Right hindlimb (tissue), 1 donor: Measurements from ENCODE around the gene USP3.
"Not testable (repeated sequence)": the region's sequence is repeated elsewhere in the genome, so short reads cannot be mapped to it uniquely, and the experiment has no call there.

Experiments
- DNase-seq: peaks from one replicate; pipeline ENCODE4 v3.0.0-alpha.2; 2018

The USP3 gene

DNA sequence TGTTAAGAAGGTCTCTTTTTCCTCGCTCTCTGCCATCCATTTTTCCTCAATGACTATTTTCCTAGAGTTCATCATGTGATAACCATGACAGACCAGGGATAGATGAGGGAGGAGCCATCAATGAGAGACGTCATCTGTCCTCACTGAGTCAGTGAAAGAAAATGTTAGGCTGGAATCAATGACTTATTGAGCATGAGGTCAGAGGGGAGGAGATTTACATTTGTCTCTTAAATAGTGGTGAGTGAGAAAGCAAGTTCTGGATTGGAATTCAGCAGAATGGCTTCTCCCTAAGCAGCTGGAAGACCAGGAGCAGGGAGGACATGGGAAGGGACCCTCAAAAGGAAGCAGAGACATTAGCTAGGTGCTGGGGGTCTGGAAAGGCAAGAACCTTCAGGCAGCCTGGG is 28.2 kb upstream of the USP3 start:
- no peak for DNase-seq

DNA sequence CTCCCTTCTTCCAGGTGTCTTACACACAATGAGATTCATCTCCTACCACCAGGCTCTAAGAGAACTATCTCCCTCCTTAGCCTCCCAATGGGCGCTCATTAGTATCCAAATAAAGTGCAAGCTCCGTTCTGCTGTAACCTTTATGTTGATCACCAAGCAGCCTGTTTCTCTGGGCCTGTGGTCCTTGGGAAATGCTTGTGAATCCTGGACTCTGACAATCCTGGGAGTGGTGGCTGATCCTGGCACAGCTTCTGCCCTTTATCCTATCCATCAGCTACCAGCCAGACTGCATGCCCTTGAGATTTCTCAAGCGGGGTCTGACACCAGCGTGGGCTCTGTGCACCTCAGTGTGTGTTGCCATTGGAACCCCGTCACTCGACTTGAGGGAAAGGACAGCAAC is 26.1 kb upstream of the USP3 start:
- DNase-seq = no peak

DNA sequence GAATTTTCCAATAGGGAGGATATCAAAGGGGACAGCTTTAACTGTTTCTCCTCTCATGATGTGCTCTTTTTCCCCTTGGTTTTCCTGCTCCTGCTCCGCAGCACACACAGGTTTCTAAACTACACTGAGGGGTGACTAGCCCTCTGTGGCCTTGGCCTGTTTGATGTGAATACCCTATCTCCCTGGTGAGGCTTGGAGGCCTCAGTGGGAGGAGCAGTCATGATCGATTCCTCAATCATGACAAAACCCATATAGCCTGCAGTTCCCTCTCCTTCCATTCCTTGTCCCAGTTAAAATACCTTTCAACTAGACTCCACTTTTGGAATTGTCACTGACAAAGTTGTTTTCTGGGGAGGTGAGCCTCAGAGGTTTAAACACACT is 24.0 kb upstream of the USP3 start:
- no peak for DNase-seq

DNA sequence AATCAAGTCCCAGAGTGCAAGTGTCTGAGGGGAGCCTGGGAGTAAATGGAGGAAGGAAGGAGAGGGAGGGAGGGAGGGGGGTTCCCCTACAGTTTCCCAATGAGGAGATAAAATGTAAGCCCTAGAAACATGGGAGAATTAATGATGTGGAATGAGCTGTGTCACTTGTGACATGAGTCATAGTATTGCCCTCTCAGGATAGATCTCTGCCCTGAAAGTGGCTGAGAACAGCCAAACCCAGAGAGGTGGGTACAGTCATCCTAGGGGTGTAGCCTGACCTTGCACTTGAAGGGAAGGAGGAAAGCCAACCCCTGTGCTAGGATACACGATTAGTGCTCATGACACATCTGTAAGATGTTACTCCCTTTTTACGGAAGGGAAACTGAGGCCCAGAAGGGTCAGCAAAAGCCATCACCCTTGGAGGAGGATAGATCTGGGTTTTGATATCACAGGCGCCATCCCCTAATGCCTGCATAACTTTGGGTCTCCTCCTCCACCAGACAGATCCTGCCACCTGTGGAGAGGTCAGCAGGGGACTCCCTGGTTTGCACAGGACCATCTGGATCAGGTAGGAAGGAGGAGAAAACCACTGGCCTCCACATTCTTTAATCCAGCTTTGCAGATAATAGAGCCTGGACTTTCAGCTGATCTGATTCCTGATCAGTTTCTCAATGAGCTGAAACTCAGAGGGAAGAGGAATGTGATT is 23.1 kb upstream of the USP3 start:
- DNase-seq = no peak

DNA sequence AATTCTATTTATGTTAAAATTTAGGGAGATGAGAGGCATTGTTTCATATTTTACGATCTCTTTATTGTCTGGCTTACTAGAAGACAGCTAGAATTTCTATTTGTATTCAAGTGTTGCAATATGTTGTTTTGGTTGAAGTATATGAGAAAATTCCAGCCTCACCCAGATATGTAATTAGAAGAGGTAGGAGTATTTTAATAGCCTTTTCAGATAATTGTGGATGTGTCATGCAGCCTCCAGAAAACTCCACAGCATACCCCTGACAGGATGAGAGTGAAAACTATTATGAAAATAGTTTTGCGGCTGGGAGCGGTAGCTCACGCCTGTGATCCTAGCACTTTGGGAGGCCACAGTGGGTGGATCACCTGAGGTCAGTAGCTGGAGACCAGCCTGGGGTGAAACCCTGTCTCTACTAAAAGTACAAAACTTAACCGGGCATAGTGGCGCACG is 21.5 kb upstream of the USP3 start:
- no peak for DNase-seq

DNA sequence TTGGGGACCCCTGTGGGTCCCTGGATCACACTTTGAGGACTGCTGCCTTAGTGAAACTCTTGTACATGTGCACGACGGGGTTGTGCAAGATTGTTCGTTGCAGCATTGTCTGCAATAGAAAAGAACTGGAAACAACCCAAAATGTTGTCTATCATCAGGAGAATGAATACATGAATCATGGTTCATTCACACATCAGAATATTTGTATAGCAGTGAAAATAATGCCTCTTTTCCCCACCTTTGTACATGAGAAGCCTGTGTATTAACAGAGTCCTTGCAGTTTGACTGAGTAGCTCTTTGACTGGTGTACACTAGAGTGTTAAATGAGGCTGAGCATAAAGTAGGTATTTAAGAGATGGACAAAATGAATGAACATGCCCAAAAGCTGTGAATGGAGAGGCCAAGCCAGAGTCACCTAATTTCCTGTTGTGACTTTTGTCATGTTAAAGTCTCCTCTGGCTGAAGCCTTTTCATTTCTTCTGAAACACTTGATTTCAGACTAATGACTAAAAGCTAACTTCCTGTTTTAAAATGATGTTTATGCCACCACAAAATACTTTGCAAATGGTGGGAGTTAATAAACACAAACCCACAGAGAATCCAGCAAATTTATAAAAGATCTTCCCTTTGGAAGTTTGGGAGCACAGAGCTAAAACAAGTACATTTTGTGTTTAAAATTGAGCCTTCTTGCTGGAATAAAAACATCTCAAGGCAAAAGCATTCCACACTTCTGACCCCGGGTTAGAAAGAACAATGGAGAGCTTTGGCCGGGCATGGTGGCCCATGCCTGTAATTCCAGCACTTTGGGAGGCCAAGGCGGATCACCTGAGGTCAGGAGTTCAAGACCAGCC is 20.6 kb upstream of the USP3 start:
- DNase-seq = no peak

DNA sequence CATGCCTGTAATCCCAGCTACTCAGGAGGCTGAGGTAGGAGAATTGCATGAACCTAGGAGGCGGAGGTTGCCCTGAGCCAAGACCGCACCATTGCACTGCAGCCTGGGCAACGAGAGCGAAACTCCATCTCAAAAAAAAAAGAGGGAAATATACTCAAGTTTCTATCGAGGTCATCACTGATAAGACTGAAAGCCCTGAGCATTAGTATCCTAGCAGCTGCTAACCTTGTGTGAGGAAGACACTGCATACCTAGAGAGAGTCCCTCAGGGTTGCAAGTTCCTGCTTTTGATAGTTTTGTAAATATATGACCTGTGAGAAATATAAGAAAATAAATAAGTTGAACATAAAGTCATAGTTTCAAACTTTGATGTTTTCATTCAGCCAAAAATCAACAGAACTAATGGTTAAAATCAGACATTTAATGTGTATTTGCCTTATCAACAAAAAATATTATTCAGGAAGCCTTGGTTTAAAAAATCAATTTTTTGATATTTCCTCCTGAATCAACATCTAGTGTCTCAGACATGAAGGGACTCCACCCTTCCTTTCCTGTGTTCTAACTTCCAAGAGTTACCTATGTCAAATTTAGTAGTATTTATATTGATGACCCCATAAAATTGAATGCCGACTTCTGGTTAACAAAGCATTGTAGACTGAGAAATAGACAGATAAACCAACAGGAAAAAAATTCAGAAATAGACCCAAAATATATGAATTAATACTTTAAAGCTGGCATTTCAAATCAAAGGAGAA is 19.8 kb upstream of the USP3 start:
- DNase-seq = no peak

DNA sequence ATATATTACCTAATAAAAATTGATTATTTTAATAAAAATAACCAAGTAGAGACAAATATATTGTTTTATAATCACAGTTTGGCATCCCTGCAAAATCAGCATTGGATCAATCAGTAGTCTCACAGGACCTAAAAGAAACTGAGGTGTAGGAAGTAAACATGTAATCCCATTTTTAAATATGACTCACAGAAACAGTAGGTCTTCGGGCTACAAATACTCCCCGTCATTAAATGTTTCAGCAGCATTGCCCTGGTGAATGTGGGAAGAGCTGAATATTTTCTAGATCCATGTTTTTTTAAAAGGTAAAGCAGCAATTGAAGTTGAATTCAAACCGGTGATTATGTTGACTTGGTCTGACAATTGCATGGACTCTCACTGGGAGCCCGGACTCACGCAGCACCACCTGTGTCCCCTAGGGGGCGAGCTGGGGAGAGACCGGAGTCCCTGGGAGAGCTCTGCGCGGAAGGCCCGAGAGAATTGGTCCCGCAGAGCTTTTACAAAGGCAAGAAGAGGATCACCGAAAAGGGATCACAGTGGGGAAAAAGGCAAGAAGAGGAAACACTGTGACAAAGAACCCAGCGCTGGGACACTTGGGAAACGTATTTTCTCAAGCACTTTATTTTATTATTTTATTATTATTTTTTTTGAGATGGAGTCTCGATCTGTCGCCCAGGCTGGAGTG is 17.2 kb upstream of the USP3 start:
- DNase-seq = peak; percentile 78

DNA sequence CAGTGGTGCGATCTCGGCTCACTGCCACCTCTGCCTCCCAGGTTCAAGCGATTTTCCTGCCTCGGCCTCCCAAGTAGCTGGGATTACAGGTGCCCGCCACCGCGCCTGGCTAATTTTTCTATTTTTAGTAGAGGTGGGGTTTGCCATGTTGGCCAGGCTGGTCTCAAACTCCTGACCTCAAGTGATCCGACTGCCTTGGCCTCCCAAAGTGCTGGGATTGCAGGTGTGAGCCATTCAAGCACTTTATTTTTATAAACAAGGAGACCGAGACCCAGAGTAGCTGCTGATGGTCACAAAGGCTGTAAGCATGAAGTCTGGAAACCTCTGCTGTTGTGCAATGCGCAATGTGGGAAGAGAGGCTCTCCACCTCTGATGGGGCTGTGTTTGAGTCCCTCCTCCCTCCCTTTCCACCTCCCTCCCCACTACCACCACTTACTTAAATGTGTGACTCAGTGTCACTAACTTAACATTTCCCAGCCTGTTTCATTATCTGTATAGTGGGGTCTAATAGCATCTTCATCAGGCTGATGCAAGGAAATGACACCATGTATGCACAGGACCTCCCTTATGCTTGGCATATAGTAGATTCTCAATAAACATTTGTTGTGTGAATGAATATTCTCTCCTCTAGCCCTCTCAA is 16.5 kb upstream of the USP3 start:
- not testable (repeated sequence) for DNase-seq

DNA sequence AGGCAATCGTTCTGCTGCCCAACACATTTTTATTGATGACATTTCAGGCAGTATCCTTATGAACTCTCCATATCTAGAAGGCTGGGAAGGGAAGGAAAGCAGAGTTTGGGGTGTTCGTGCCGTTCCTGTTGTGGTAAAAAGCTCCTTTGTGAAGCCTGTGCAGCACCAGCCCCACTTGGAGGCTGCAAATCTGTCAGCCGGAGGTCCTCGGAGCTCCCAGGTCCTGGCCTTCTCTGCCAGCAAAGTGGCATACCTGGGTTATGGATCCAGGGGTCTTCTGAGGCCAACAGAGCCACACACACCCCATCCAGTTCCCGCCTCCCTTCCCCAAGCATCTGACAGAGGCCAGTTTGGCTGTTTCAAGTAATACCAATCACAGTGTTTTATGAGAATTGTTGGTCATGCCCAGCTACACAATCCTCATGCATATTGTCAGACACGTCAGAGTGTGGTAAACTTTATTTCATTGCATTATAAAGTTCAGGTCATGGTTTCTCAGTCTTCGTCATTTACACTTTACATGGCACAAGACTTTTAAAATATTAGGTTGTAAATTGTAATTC is 15.9 kb upstream of the USP3 start:
- no peak for DNase-seq

DNA sequence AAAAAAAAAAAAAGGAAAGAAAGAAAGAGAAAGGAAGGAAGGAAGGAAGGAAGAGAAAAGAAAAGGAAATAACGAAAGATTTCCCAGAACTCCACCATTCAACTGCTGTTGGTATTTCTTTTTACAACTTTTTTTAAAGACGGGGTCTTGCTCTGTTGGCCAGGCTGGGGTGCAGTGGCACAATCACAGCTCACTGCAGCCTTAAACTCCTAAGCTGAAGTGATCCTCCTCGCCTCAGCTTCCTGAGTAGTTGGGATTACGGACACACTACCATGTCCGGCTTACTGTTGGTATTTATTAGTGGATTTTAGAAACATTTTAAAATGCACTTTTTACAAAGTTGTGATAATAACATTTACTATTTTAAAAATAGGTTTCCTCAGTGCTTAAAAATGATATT is 15.0 kb upstream of the USP3 start:
- DNase-seq = no peak

DNA sequence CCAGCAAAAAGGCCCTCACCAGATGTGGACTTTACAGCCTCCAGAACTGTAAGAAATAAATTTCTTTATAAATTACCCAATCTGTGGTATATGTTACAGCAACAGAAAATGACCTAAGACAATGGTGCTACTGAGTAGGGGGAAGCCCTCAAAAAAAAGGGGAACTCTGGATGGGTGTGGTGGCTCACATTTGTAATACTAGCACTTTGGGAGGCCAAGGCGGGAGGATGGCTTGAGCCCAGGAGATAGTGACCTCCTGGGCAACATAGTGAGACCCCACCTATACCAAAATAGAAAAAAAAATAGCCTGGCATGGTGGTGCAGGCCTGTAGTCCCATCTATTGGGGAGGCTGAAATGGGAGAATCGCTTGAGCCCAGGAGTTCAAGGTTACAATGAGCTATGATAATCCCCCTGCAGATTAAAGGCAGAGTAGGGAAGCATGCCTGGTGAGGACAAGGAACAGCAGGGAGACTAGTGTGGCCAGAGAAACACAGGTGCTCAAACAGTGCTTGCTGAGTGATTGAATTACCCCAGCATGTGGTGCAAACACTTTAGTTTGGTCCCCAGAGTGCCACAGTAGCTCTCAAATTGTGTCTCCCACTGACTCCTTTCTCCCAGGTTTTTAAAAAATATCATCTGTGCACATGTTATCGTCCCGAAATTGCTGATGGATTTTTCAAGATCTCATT is 13.9 kb upstream of the USP3 start:
- no peak for DNase-seq

DNA sequence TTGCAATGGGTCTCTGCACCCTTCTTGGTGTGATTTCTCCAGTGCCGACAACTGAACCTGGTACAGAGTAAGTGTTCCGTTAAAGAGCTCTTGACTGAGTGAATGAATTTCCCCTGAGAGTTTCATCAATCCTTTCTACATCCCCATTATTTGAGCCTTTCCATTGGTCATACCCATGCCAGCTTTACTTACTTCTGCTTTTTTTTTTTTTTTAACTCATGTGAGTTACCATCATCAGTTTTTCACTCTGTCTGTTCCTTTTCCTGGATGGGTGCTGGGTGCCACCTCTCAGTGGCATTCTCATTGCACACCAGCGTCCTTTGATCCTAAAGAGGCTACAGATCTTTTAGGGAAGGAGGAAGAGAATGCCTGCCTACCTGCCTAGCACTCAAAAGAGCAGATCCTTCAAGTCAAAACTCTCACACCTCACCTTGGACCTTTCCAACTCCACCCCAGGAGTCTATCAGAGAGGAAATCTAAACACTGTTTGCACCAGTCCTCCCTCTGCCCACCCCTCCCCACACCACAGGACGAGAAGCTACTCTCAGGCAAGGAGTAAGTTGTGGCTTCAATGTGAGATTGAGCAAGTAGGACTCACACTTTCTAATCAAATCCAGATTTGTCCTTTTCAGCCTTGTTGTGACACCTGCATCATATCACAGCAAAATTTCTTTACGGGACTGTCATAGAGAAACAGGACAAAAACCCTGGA is 13.1 kb upstream of the USP3 start:
- no peak for DNase-seq

DNA sequence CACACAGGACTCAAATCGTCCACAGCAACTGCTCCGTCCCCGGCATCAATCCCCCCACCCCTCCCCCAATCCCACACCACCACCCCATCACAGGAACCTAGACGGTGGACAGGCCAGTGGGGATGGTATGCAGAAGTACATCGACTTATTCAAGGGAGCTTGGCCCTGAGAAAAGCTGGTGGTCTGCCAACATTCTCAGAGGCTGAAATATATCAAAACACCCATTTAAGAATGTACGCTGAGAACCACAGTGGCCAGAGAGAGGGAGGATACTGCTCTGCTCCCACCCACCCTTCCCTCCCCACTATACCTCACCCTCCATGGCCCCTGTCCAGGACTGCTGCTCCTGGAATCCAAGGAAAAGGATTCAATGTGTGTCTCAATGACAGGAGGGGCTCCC is 12.4 kb upstream of the USP3 start:
- peak; percentile 31 for DNase-seq

DNA sequence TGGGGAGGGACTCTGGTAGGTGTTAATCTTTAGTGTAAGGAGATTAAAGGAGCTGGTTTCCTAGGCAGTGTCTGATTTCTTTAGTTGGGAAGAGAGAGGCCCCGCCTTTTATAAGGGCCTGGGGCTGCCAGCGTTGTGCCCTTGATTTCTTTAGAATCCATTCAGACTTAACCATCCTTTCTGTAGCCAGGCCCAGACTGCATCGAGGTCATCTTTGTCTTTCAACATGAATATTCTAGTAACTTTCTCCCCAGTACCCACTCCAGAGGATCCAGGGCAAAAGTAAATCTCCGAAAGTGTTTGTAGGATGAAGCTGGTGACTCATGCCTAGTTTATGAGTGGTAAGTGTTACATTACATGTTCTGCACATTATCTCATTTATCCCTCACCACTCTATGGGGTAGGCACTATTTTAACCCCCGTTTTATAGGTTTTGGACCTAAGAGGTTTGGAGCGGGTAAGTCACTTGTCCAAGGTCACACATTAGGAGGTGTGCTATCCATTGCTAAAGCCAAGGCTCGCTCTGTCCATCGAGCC is 11.8 kb upstream of the USP3 start:
- no peak for DNase-seq

DNA sequence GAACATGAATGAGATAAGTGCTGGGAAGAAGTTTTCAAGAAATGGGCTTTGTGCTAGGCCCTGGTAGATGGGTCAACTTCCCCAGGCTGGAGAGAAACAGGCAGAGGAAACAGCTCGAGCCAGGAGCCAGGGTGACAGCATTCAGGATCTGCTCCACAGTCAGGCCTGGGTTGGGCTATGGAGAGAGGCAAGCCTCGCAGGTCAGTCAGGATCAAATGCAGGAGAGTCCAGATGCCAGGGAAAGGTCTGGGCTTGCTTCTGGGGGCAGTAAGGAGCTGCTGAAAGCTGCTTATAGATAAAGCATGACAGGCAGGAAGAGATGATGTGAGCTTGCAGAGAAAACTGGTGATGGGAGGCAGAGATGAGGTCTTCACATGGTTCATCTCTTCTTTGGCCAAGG is 11.0 kb upstream of the USP3 start:
- no peak for DNase-seq

DNA sequence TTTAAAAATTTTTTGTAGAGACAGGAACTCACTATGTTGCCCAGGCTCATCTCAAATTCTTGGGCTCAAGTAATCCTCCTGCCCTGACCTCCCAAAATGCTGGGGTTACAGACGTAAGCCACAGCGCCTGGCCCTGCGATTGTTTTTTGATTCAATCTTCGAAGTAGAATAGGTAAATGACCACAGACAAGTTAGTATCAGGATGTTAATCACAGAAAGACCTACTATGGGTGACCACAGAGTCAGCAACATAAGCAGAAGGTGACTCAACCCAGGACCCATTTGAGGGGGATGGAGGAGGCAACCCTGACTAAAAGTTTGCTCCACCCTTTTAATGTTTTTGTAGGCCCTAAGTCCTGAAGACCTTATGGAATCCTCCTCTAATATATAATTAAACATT is 10.0 kb upstream of the USP3 start:
- no peak for DNase-seq

DNA sequence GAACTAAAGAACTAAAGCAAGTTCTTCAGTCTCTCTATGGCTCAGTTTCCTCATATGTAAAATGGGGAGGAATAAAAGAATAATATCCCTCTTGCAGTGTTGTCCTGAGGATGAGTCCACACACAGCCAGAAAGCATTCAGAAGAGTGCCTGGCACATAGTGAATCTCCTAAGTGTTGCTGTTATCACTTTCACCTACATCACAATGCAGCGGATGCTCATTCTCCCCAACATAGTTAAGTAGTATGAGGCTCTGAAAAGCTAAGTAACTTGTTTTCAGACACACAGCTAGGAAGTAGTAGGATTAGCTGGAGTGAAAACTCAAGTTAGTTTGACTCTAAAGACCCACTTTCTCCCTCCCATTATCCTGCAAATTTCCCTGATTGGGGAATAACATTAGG is 9.1 kb upstream of the USP3 start:
- no peak for DNase-seq

DNA sequence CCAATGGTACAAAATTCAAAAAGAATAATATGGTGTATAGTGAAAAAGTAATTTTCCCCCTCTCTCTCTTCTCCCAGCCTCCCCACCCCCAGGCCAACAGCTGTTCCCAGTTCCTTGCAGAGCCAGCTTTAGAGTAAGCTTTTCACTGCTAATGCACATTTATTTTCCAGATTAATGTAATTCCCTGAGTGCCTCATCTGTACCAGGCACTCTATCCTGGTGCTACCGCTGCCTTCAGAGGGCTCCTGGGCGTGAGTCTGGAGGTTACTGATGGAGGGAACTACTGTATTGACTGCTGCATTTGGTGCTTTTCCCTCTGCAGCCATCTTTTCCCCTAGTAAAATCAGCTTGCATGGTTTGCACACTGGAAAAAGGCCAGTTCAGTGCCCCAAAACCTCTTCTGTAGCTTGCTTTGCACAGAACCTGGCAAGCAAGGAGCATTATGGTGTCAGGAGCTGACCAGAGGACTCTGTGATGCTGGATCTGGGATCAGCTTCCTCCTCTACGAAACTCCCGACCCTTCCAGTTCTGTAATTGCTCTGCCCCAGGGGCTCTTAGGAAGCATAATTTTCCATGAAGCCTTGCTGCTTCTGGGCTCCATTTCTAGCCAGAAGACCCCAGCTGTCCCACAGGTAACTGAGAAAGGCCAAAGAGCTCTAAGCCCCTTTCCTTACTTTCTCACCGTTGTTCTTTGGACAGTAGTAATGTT is 8.5 kb upstream of the USP3 start:
- no peak for DNase-seq
